Right lobe of liver (tissue), 4 donors: ENCODE results near the gene CAST.

Experiments used
- POLR2A ChIP-seq: fragments of 450-650 bp; IDR thresholded peaks from one replicate; pipeline ENCODE4 v1.6.1; 2017; ENCODE audit warnings: antibody characterized with exemption, mild to moderate bottlenecking
- TF ChIP-seq, protein P1 (sequence below), 4 donors: fragments of 200-600 bp in 3 of 4; fragments of 450-650 bp in 1 of 4; IDR thresholded peaks; one replicate each; pipeline versions ENCODE4 v1.5.1 to v1.8.0; 2016 to 2022; ENCODE audit warnings: antibody characterized with exemption in 4 of 4, mild to moderate bottlenecking in 2 of 4
- donor health status: DM: no; HTN: no; CAD: no.
- donor health status: DM: no; HTN: no; CAD: no.
- donor health status: DM: no; HTN: yes; CAD: no.

GRCh38 chr5:96729156-96729555 lies 67.0 kb downstream of the CAST start:
- TF ChIP-seq, protein P1, sequence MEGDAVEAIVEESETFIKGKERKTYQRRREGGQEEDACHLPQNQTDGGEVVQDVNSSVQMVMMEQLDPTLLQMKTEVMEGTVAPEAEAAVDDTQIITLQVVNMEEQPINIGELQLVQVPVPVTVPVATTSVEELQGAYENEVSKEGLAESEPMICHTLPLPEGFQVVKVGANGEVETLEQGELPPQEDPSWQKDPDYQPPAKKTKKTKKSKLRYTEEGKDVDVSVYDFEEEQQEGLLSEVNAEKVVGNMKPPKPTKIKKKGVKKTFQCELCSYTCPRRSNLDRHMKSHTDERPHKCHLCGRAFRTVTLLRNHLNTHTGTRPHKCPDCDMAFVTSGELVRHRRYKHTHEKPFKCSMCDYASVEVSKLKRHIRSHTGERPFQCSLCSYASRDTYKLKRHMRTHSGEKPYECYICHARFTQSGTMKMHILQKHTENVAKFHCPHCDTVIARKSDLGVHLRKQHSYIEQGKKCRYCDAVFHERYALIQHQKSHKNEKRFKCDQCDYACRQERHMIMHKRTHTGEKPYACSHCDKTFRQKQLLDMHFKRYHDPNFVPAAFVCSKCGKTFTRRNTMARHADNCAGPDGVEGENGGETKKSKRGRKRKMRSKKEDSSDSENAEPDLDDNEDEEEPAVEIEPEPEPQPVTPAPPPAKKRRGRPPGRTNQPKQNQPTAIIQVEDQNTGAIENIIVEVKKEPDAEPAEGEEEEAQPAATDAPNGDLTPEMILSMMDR (IDR thresholded peaks at IDR 0.05): peak in 3 of 4 donors; percentile 28 to 39 (median 35)
- no peak for TF ChIP-seq POLR2A
